Neural crest cell (in vitro differentiated cells): Measurements from ENCODE around the gene SSX2IP. TPM values are rescaled to one million over a fixed set of nuclear protein-coding genes. Genes with fewer than 3 reads are reported as not detected.

Experiments
- DNase-seq: peaks from one replicate; pipeline ENCODE4 v3.0.0; 2021; ENCODE audit warnings: low read depth, mixed read lengths, low spot score
- H3K27ac Mint-ChIP-seq: one replicate; pipeline ENCODE4 v1.8.0; 2021; ENCODE audit warnings: mild to moderate bottlenecking, mixed read lengths; ENCODE audit not compliant: unreplicated experiment
- H3K27me3 Mint-ChIP-seq: 2 replicates; pipeline ENCODE4 v1.8.0; 2021; ENCODE audit warnings: low read depth, mild to moderate bottlenecking, mixed read lengths
- H3K36me3 Mint-ChIP-seq: 2 replicates; pipeline ENCODE4 v1.8.0; 2021; ENCODE audit warnings: low read depth, mild to moderate bottlenecking, mixed read lengths
- H3K4me1 Mint-ChIP-seq: 2 replicates; pipeline ENCODE4 v1.8.0; 2021; ENCODE audit warnings: mixed read lengths
- H3K4me3 Mint-ChIP-seq: one replicate; pipeline ENCODE4 v1.8.0; 2021; ENCODE audit warnings: mild to moderate bottlenecking, mixed read lengths
- H3K9me3 Mint-ChIP-seq: 2 replicates; pipeline ENCODE4 v1.8.0; 2021; ENCODE audit warnings: mixed read lengths
- total RNA-seq: library from RNA; stranded (reverse); gene quantifications from 2 replicates; pipeline ENCODE4 v1.2.1, GENCODE V29; 2021
- TF ChIP-seq, protein P1 (sequence below): fragments of 200-600 bp; sonication (generic); conservative IDR thresholded peaks from 2 replicates; pipeline ENCODE4 v1.5.0; 2021; ENCODE audit warnings: antibody characterized with exemption, mild to moderate bottlenecking

SSX2IP gene
- total RNA-seq, 1 donor from 2014 or later = 24.4 TPM

GRCh38 chr1:84700070-84700469 lies 9.8 kb upstream of the SSX2IP start:
- H3K27me3 Mint-ChIP-seq = peaks cover 22% of the 10 kb centered on the region

DNA sequence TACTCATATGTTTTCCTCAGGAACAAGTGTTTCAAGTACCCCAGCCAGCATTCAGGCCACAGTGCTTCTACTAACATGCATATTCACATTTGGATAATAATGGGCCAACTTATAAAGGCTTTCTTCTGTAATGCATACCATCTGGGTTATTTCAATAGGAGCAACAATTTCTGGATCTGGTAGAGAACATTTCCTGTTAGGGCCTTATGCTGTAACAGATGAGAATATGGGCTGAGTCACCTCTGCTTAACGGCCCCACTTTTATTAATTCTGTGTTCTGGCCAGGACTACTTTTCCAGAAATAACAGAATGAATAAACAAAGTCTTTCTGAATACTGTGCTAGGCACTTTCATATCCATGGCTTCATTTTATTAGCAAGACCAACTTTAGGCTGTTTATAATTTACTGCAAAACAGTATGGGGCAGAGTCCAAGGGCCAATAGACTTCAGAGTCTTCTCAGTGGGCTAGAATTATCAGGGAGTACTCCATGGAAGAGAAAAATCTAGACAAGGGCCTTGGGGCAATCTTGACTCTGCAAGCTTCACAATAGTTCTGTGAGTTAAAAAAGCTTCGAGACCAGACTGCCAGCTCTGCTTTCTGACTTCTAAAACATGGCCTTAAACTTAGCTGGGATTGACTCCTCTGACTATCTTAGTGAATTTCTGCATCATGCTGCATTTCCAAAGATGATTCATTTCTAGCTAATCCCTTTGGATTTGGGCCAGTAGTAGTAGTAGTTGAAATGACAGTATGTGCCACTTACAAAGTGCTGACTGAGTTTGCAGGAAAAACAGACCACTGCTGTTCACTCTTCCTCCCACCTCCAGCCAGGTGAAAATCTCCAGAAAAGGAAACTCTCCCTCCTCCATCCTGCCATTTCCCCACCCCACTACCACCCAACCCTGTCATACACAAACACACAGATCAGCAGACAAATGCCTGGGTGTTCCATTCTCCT lies 8.2 kb upstream of the SSX2IP start:
- Mint-ChIP-seq H3K27ac (no peak overlapping the region), H3K4me3 (no peak overlapping the region), H3K36me3 (no peaks in the 10 kb centered on the region), H3K4me1 (no peaks in the 10 kb centered on the region), H3K27me3 (peaks cover 15% of the 10 kb centered on the region), H3K9me3 (no peaks in the 10 kb centered on the region)
- TF ChIP-seq, protein P1, sequence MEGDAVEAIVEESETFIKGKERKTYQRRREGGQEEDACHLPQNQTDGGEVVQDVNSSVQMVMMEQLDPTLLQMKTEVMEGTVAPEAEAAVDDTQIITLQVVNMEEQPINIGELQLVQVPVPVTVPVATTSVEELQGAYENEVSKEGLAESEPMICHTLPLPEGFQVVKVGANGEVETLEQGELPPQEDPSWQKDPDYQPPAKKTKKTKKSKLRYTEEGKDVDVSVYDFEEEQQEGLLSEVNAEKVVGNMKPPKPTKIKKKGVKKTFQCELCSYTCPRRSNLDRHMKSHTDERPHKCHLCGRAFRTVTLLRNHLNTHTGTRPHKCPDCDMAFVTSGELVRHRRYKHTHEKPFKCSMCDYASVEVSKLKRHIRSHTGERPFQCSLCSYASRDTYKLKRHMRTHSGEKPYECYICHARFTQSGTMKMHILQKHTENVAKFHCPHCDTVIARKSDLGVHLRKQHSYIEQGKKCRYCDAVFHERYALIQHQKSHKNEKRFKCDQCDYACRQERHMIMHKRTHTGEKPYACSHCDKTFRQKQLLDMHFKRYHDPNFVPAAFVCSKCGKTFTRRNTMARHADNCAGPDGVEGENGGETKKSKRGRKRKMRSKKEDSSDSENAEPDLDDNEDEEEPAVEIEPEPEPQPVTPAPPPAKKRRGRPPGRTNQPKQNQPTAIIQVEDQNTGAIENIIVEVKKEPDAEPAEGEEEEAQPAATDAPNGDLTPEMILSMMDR = no peak
- no peak for DNase-seq

More at GRCh38 chr1:84700070-84700469, 9.8 kb upstream of the SSX2IP start:
- TF ChIP-seq, protein P1 = no peak
- DNase-seq = no peak
- Mint-ChIP-seq H3K9me3 (no peaks in the 10 kb centered on the region), H3K4me1 (no peaks in the 10 kb centered on the region), H3K4me3 (no peak overlapping the region), H3K27ac (no peak overlapping the region), H3K36me3 (no peaks in the 10 kb centered on the region)

DNA sequence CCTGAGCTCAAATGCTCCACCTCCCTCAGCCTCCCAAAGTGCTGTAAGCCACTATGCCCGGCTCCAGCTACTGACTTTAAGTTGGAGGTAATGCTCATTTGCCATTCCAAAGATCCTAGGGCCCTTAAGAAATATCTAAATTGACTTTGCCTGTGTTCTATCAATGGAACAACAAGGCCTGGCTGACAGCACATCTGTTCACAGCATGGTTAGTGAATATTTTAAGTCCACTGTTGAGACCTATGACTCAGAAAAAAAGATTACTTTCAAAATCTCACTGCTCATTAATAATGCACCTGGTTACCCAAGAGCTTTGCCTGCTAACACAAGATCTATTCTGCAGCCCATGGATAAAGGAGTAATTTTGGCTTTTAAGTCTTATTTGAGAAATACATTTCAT lies 3.5 kb upstream of the SSX2IP start:
- no peaks in the 10 kb centered on the region for H3K36me3 Mint-ChIP-seq
- no peaks in the 10 kb centered on the region for H3K9me3 Mint-ChIP-seq
- H3K27ac Mint-ChIP-seq = no peak overlapping the region
- peaks cover 22% of the 10 kb centered on the region for H3K4me1 Mint-ChIP-seq
- DNase-seq = no peak
- TF ChIP-seq, protein P1 = no peak
- no peak overlapping the region for H3K4me3 Mint-ChIP-seq
- H3K27me3 Mint-ChIP-seq = no peaks in the 10 kb centered on the region

DNA sequence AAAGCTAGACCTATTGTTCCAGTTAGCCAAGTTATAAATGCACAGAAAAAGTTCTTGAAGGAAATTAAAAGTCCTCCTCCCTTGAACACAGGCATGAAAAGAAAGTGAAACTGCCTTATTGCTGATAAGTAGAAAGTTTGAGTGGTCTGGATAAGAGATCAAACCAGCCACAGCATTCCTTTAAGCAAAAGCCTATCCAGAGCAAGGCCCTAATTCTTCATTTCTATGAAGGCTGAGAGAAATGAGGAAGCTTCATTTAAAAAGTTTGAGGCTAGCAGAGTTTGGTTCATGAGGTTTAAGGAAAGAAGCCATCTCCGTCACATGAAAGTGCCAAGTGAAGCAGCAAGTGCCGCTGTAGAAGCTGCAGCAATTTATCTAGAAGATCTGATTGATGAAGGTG lies 2.7 kb upstream of the SSX2IP start:
- Mint-ChIP-seq H3K9me3 (no peaks in the 10 kb centered on the region), H3K4me3 (no peak overlapping the region), H3K4me1 (peaks cover 28% of the 10 kb centered on the region), H3K36me3 (no peaks in the 10 kb centered on the region), H3K27me3 (no peaks in the 10 kb centered on the region), H3K27ac (no peak overlapping the region)
- DNase-seq = no peak
- TF ChIP-seq, protein P1 = no peak

GRCh38 chr1:84692391-84692790 lies 2.1 kb upstream of the SSX2IP start:
- no peak overlapping the region for H3K27ac Mint-ChIP-seq
- TF ChIP-seq, protein P1 = no peak
- peak overlapping the region; percentile 62 for H3K4me3 Mint-ChIP-seq
- no peaks in the 10 kb centered on the region for H3K27me3 Mint-ChIP-seq
- H3K4me1 Mint-ChIP-seq = peaks cover 32% of the 10 kb centered on the region
- no peak for DNase-seq
- no peaks in the 10 kb centered on the region for H3K9me3 Mint-ChIP-seq
- H3K36me3 Mint-ChIP-seq = no peaks in the 10 kb centered on the region
